ENCODE measurements around the gene ZNRF4.

GRCh38 chr19:5492635-5493409, 37.6 kb downstream of the ZNRF4 start:
- TF ChIP-seq POLR2AphosphoS5 (IDR thresholded peaks at IDR 0.05; ENCODE audit: low read depth, low read length) (no peak), POLR2A (IDR thresholded peaks at IDR 0.05; ENCODE audit: low read depth, low read length) (no peak)
